GM18505 (cell line): ENCODE data around the gene PRSS53.

Experiments used
- ATAC-seq: cut with Tn5 transposase; IDR thresholded peaks from one replicate; pipeline ENCODE4 v1.9.1; 2021; ENCODE audit not compliant: unreplicated experiment
- POLR2A ChIP-seq: IDR thresholded peaks from 4 replicates; pipeline ENCODE4 v1.6.1; 2011; ENCODE audit warnings: borderline replicate concordance; ENCODE audit not compliant: insufficient read depth, insufficient read length; ENCODE audit errors: extremely low read depth

PRSS53 gene

GRCh38 chr16:31094088-31094423 is 5.3 kb upstream of the PRSS53 start:
- peak; percentile 7 for ATAC-seq
- TF ChIP-seq POLR2A, result no peak

- no peak for ATAC-seq
- no peak for TF ChIP-seq POLR2A
Observed at GRCh38 chr16:31093132-31093703, 4.5 kb upstream of the PRSS53 start.

GRCh38 chr16:31092330-31092729 is 3.6 kb upstream of the PRSS53 start:
- no peak for TF ChIP-seq POLR2A
- ATAC-seq, result no peak

GRCh38 chr16:31090540-31090939 is 1.8 kb upstream of the PRSS53 start:
- no peak for TF ChIP-seq POLR2A
- ATAC-seq, result no peak

GRCh38 chr16:31089199-31089598 is 456 bp upstream of the PRSS53 start:
- ATAC-seq, result no peak
- TF ChIP-seq POLR2A, result no peak

GRCh38 chr16:31087971-31088370 is 772 bp downstream of the PRSS53 start:
- no peak for TF ChIP-seq POLR2A
- ATAC-seq, result no peak

- TF ChIP-seq POLR2A, result no peak
- ATAC-seq, result no peak
Observed at GRCh38 chr16:31087481-31087880, 1.3 kb downstream of the PRSS53 start.

- no peak for ATAC-seq
- TF ChIP-seq POLR2A, result no peak
Observed at GRCh38 chr16:31086629-31086906, 2.2 kb downstream of the PRSS53 start.

- TF ChIP-seq POLR2A, result no peak
Observed at GRCh38 chr16:31085873-31086628, 2.7 kb downstream of the PRSS53 start.

GRCh38 chr16:31085411-31085810 is 3.3 kb downstream of the PRSS53 start:
- no peak for ATAC-seq

More at GRCh38 chr16:31085873-31086628, 2.7 kb downstream of the PRSS53 start:
- ATAC-seq, result no peak

GRCh38 chr16:31084584-31085302 is 4.0 kb downstream of the PRSS53 start:
- ATAC-seq, result no peak
- TF ChIP-seq POLR2A, result no peak

More at GRCh38 chr16:31085411-31085810, 3.3 kb downstream of the PRSS53 start:
- no peak for TF ChIP-seq POLR2A

- no peak for TF ChIP-seq POLR2A
- no peak for ATAC-seq
Observed at GRCh38 chr16:31083981-31084380, 4.8 kb downstream of the PRSS53 start.

- ATAC-seq, result no peak
- no peak for TF ChIP-seq POLR2A
Observed at GRCh38 chr16:31083556-31083955, 5.2 kb downstream of the PRSS53 start.

- ATAC-seq, result no peak
- TF ChIP-seq POLR2A, result no peak
Observed at GRCh38 chr16:31083081-31083480, 5.7 kb downstream of the PRSS53 start.
